RPMI7951 (cell line): ENCODE results near the gene COLEC12. TPM values are rescaled to one million over a fixed set of nuclear protein-coding genes. Genes with fewer than 3 reads are reported as not detected.

Experiments used
- DNase-seq: peaks from one replicate; pipeline ENCODE4 v3.0.0-alpha.2; 2012; ENCODE audit warnings: low read depth
- total RNA-seq: library from RNA; depleted of rRNA; stranded (reverse); fragments of >200 nt; shearing (Covaris generic); gene quantifications from 2 replicates; pipeline ENCODE4 v1.2.3, GENCODE V29; 2014

The COLEC12 gene
- total RNA-seq, 1 experiment from 2014 or later, result 95.0 TPM

DNA sequence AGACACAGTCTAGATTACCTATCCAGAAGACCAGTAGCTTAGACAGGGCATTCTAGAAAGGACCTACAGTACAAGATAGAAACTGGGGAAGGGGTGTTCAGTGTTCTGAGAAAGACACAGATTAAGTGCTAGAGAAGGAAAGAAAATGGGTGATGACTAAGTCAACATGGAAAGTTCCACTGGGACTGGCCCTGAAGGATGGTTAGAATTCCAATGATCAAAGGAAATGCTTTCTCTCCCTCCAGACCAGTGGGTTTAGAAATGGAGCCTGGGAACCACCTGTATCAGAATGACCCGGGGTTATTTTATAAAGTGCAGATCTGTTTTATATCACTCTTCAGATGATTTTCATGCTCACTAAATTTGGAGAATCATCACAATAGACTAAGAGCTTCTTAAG, 5.8 kb upstream of the COLEC12 start:
- DNase-seq, result peak; percentile 59

DNA sequence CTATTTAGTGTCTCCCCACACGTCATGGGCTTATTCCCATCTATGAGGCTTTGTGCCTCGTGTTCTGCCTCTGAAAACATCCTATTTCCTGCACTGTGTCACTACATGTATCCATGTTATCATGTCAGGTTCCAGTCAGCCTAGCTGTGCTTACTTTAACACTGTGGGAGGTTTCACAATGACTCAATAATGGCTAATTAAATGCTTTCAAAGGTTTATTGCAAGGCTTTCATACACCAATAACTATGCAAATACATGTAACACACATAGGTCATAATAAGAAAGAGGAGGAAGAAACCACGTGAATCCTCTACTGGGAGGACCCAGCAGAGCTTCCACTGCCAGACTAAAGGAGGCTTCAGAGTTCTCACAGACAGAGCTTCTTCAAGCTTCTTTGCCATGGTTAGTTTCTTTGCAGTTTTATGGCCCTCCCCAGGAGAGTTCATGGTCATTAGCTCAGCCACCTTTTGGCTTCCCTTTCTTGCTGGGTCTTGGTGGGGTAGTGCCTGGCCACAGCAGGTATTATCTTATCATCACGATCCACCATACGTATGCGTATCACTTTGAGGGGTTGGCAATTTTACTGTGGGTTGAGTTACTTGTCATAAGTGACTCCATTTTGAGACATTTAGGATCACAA, 5.1 kb upstream of the COLEC12 start:
- DNase-seq, result no peak

DNA sequence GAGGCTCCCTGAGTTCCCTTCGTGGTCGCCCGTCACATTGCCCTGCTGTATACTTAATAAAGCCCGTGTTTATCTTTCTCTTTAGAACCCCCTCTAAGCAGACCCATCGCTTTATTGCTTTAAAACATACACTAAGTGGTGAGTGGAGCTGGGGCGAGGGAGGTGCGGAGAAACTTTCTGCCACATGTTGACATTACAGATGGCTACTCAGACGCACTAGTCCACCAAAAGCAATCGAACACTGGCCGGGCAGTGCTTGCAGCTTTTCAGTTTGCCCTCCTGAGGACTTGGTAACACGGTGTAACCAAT, 859 bp upstream of the COLEC12 start:
- no peak for DNase-seq

DNA sequence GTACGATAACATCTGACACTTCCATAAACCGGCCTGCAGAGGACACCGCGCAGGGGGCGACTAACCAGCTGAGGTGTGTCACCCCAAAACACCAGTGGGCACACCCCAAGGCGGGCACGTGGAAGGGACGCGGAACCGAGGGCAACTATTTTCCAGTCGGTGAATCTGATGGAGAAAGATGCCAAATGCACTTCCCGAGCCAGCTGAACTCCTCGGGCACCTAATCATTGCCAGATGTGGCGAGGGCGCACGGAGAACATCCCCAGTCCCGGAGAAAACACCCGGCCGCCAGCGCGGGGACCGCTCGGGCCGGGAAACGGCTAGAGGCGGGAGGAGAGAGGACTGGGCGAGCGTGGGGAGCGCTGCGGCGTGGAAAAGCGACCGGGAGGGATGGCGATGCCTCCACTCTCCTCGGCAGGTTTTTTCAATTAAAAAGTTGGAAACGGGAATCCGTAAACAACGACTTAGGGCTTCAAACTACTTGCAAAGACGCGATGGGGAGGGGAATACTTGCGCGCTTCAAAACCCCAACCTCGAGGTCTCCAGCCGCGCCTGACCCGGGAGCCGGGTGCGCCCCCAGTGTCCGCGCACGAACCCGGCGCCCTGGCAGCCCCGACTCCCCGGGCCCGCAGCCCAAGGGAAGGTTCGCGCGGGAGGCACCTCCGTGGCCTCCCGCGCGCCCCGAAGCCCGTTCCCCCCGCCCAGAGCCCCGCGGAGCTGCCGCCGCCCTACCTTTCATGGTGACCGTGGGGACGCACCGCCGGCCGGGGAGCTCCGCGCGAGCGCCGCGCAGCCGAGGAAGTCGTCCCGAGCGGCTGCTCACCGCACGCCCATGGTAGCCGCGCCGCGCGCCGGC, 497 bp downstream of the COLEC12 start:
- no peak for DNase-seq

DNA sequence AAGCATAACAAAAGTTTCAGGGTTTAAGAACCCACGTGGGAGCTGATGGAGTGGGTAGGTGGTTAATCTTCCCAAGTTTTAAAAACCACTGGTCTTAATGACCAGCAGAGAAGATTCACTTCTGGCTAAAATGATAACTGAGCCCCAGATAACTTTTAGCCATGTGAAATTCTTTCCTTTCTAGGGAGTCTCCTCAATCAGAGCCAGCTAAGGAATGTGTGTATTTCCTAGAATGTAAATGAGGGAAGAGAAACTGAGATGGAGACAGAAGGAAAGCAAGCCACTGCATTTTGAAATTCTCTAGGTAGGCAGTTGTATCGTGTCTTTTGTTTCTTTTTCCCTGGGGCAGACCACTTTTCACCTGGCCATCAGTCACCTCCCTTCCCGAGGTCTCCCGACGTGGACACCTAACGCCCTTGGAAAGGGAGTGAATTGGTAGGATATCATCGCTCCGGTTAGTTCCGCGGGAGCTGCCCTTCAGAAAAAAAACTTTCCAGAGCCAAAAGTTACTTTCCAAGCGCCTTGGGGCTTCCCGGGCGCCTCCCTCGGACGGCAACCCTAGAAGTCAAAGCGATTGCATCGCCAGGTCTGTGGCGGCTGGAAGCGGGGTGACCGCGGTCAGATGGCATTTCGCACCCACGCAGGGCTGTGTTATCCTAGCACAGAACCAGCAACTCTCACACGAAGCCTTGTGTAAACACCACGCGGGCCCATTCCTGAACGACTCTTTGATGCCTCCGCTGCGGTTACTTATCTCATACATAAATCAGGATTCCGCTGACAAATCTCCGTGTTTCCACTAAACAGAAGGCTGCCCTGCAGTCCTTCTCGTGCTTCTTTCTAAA, 1.3 kb downstream of the COLEC12 start:
- DNase-seq, result peak; percentile 100

DNA sequence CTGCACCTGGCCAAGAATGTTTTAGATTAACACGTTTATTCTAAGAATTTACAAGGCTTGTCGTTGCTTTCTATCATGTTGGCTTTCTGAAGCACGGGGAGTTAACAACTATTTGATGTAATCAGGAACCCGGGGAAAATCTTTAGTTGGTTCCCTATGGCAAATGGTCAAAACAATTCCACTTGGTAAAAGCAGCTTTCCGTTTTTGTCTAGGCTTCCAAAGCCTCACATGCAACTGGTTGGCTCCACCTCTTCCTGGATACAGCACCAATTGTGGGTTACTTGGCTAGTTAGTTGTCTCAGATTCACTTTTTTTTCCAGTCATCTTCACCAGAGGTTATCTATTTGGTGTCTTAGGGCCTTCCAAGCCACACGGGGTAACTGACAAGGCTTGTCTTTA, 2.8 kb downstream of the COLEC12 start:
- DNase-seq, result peak; percentile 57

DNA sequence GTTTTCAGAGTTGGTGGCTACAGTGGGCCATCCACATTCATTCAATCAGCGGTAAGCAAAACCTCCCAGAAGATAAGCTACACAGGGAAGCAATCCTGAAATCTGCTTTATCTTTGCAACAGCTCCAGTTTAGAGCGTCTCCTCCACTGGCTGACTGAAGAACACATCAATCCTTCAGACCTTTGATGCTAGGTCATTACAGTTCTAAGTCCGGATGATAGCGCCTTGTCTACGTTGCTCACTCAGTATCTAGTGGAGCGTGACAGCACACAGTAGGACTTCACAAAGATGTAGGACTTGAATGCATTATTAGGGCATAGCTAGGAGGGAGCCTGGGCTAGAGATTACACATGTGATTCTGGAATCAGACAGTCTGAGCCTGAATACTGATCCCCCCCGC, 5.0 kb downstream of the COLEC12 start:
- DNase-seq, result no peak

DNA sequence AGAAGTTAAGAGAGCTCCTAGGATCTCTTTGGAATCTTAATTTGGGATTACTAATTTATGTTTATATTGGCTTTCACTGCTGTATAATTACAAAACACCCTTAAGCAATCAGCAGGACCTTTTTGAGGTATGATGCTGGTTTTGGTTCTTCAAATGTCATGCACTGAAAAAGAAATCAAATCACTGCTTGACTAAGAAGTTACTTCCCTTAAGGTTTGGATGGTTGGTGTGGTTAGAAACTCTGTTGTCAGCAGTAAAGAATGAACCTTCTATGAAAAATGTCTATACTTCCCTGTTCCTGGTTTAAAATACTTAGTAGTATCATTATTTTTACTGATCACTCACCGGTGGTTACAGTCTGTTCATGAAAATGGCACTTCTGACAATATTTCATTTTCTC, 5.5 kb downstream of the COLEC12 start:
- no peak for DNase-seq

DNA sequence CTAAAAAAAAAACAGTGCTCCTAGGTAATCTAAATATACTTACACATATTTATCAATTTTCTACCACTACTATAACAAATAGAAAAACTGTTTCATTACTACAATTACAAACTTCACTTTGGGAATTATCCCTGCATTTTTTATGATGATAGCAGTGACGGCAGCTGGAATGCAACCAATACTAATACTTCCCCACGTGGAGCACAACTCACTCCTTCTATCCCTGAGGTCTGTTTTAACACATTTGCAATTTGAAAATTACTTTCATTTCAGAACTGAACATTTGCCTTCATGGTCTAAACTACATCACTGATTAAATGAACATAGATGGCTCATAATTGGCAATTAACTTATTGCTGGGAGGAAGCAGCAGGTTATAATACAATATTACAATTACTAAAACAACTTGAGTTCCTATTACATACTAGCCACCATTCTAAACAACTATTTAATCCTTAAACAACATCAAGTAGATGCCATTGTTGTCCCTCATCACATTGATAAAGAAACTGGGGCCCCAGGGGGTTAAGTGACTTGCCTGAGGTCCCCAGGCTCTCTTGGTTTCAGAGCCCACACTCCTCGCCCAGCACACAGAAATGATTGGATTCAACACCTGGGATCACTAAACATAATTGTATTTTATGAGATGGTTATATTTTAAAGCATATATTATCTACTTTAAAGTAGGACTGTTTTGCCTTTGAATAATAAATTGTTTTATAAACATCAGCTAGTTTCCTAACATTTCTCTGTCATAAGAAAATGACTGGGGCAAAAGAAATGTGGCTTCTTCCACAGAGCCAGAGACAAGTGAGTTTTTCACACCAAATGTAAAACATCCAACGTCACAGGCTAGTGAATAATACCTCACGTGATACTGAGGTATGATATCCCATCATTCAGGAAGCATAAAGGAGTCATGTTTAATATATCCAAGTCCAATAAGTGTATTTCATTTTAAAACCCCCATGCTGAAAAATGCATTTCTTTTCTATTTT, 6.2 kb downstream of the COLEC12 start:
- DNase-seq, result peak; percentile 35

DNA sequence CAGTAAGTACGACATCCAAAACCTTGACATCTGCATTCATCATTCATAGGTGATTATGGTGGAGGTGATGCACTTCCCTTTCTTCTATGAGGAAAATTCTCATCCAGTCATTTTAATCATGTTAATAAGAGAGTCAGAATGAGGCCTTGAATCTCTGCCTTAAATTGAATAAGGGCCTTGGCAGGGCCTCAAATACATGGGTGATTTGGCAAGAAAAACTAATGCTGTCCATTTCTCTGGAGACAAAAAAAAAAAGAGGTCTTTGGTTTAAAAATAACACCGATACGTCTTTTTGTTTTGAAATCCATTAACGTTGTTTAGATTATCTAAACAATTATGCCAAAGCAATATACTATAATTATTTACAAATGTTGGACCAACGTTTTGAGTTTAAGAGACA, 8.1 kb downstream of the COLEC12 start:
- no peak for DNase-seq

DNA sequence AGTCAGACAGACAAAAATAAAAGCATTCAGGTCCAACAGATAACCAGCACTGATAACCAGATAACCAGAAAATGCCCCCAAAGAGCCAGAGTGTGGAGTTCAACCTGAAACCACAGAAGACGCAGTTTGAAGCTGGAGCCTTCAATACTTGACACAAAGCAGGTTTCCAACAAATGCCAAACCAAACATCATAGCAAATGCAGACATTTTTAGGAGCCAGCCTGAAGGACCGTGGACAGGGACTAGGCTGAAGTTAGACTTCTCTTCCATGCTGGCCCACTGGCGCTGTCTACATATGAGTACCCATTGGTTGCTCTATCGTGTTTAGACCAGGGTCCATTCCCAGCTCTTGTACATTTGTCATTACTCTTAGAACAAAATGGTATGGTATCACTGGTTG, 9.9 kb downstream of the COLEC12 start:
- DNase-seq, result no peak

DNA sequence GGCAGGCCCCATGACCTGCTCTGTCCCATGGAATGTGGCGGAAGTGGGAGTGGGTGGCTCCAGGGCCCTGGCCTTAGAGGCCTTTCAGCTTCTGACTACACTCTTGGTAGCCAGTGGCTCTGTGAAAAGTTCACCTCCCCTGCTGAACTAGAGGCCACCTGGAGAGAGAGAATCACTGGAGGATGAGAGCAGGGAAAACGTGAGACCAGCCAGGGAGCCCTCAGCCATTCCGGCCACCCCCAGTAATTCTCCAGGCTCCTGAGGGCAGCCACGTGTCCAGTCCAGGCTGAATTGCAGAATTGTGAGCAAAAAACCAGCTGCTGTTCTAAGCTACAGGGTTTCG, 10.5 kb downstream of the COLEC12 start:
- no peak for DNase-seq

DNA sequence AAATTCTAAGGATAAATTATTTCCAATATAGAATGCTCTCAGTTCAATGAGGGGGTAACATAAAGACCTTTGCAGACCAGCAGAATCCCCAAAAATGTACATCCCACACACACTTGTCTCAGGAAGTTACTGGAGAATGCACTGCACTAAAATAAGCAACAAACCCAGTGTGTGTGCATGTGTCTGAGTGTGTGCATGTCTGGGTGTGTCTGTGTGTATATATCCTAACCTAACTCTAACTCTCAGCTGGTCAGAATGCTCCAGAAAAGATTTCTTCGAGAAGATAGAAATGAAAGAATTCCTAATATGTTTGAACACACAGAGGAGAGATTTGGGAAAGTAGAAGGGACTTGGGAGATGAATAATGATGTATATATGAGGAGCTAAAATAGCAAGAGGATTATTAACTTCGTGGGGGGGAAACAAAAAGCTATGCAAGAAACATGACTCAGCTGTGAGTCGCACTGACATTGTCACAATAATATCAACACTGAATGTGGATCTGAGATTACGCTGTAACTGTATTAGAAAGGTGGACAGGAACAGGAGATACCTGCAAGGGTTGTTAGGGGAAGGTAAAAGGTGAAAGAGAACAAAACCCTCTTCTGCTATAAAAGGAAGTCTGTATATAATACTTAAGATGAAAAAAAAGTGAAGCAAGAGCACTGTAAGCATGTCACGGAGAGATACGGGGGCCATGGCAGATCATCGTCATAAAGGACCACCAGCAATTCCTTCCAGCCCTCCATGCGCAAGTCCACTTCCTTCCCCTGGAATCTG, 11.1 kb downstream of the COLEC12 start:
- DNase-seq, result peak; percentile 73

DNA sequence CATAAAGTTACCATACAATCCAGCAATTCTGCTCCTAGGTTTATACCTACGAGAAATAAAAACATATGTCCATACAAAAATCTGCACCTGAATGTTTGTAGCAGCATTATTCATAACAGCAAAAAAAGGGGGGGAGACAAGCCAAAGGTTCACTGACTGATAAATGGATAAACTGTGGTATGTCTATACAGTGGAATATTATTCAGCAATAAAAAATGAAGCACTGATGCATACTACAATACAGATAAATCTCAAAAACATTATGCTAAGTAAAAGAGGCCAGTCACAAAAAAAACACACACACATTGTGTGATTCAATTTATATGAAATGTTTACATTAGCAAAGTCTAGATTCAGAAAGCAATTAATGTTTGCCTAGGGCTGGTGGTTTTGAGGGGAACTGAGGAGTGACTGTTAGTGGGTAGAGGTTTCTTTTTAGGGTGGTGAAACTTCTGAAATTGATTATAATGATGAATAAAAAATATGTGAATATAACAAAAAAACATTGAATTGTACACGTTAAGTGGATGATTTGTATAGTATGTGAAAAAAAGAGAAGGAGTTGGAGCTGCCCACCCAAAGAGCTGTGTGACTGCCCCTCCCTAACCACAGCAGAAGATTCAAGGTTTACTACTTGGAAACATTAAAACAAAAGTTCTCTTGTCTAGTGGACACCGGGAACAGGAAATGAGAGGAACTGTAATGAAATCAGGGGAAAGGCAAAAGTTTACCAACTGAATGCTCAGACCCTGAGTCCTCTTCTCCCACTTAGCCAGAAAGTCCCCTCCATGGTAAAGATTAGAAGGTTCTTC, 13.4 kb downstream of the COLEC12 start:
- DNase-seq, result peak; percentile 61

DNA sequence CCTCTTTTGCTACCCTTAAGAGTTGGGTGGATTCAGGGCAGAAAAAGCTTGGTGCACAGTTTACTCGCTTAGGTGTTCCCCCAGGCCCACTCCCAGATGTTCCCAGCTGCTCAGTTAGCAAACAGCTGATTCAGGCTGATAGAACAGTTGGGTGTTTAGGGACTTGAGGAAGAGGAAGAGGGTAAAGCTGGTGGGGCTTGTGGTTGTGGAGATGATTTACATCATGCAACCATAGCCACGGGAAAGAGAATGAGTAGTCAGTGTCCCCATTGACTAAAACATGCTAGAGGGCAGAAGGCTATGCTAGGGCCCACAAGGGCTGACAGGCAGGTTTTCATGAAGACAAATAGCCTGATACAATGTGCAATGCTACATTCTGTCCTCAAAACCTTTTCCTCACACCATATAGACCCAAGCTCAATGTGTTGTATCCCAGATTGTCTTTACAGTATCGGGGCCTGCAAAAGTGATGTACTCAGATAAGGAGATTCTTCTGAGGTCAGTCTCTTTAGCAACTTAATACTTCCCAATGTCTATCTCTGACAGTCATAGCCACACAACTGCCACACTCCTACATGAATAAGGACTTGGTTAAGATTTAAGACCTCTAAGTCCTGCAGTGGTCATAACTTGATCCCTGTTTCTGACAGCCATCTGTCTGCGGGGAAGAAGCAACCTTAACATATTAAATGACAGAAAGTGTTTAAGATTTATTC, 15.6 kb downstream of the COLEC12 start:
- DNase-seq, result peak; percentile 68

DNA sequence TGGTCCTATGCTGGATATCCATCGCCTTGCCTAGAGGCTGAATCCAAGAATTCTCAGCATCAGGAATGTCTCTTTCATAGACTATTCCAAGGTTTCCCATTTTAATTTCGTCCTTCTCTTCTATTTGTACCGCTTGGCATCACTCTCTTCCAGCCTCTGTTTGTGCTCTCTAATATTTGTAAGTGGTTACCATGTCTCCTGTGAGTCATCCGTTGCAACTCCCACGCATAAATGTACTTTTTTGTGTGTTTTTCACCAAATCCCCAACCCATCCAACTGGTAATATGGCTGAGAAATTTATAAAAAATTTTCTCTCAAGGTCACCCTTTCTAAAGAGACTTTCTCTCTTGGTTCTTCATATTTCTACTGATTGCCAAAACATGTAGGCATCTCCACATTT, 21.8 kb downstream of the COLEC12 start:
- peak; percentile 86 for DNase-seq

DNA sequence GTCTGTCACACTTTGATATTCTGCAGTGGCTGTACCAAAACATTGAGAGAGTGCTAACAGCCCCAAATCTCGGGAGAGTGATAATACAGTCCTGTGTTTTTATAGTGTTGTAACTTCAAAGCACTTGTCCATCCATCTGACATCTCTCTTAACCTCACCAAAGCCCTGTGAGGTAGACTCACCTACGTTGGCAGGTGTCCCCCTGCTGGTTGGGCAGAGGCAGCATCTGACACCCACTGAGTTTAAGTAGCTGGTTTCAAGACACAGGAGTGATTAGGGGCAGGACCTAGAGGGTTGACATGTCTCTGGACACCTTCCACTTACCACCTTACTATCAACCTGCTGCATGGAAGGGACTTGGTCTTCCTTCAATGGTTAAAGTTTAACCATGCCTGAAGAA, 22.9 kb downstream of the COLEC12 start:
- DNase-seq, result no peak

DNA sequence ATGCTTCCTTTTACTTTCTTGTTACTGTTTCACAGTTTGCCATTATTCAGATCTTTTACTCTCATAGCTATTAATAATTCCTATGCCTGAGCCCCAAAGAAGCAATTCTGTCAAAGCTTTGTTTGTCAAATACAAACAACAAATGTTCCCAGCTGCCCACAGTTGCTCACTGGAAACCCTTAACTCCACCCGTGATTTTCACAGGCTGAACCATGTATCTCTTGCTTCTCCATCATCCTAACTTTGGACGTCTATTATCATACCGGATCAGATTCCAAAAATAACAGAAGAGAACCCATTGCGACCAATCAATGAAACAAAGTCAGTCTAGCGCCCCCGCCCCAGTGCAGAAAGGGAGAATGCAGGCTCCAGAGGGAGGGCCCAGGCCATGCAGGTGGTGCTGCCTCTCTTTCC, 24.2 kb downstream of the COLEC12 start:
- no peak for DNase-seq
